Endothelial cell of umbilical vein (primary cell): ENCODE data around the gene SLC35F2. TPM values are rescaled to one million over a fixed set of nuclear protein-coding genes. Genes with fewer than 3 reads are reported as not detected.
A peak's percentile ranks its signal among the peaks of the same experiment; 100 is the strongest.

ENCODE experiments used
- BruUV-seq: library from RNA; stranded (reverse); fragments of 400-500 nt; replicated peaks from 2 replicates; lab custom pipeline; 2021; lab: Mats Ljungman, UMichigan
- CTCF ChIA-PET: fragments of 300-600, 350-600 bp; sonication (Branson Sonifier 250); formaldehyde crosslinking; loops from one replicate; lab custom pipeline; 2021; ENCODE audit warnings: antibody characterized with exemption, inconsistent platforms; lab: Charles Lee
- POLR2A ChIA-PET: fragments of 300-600, 350-600 bp; sonication (Branson Sonifier 250); formaldehyde crosslinking; loops from one replicate; lab custom pipeline; 2021; ENCODE audit warnings: antibody characterized with exemption, inconsistent platforms; lab: Charles Lee
- DNase-seq: peaks from one replicate; pipeline ENCODE4 v3.0.0-alpha.2; 2011; ENCODE audit warnings: low read depth, low spot score
- FAIRE-seq: peaks from 2 replicates; lab custom pipeline; 2011; peaks lifted over from hg19 to GRCh38; lab: Jason Lieb, UNC
- H2AFZ ChIP-seq: 2 replicates; pipeline ENCODE4 v1.6.0; 2012; ENCODE audit warnings: low read depth, low read length, control low read depth, inconsistent platforms
- H3K27ac ChIP-seq: 2 replicates; pipeline ENCODE4 v1.5.1; 2011; ENCODE audit warnings: low read depth, mild to moderate bottlenecking, control low read depth, low read length, moderate library complexity; ENCODE audit not compliant: insufficient read depth
- H3K27me3 ChIP-seq, 2 experiments: 2 replicates each; pipeline versions ENCODE4 v1.6.0 to v1.6.1; 2011; ENCODE audit warnings: low read length in 2 of 2, mixed read lengths in 1 of 2; ENCODE audit not compliant: control insufficient read depth in 2 of 2, insufficient read depth in 2 of 2
- H3K36me3 ChIP-seq, 2 experiments: 2 replicates in 1 of 2; 3 replicates in 1 of 2; pipeline ENCODE4 v1.5.1; 2011; ENCODE audit warnings: low read length in 2 of 2, mild to moderate bottlenecking in 1 of 2, moderate library complexity in 1 of 2; ENCODE audit not compliant: control insufficient read depth in 2 of 2, insufficient read depth in 2 of 2; ENCODE audit errors: extremely low read depth in 1 of 2
- H3K4me1 ChIP-seq: 3 replicates; pipeline ENCODE4 v1.5.1; 2011; ENCODE audit warnings: mild to moderate bottlenecking, low read length; ENCODE audit not compliant: control insufficient read depth, insufficient read depth; ENCODE audit errors: extremely low read depth
- H3K4me2 ChIP-seq: 2 replicates; pipeline ENCODE4 v1.6.1; 2011; ENCODE audit warnings: low read length, control low read depth, mixed read lengths; ENCODE audit not compliant: insufficient read depth
- H3K4me3 ChIP-seq, 3 experiments: fragments of 200-600 bp in 1 of 3; sonication (generic), shearing (Covaris generic) in 1 of 3; replicated peaks in 1 of 3; 2 replicates each; pipeline ENCODE4 v1.5.1; 2011 to 2016; ENCODE audit warnings: control low read depth in 3 of 3, low read length in 3 of 3, mild to moderate bottlenecking in 2 of 3, inconsistent platforms in 1 of 3, low read depth in 1 of 3, moderate library complexity in 1 of 3; ENCODE audit not compliant: insufficient read depth in 1 of 3
- H3K79me2 ChIP-seq: 2 replicates; pipeline ENCODE4 v1.6.0; 2012; ENCODE audit warnings: low read length, inconsistent platforms; ENCODE audit not compliant: control insufficient read depth, insufficient read depth
- H3K9ac ChIP-seq: replicated peaks from 2 replicates; pipeline ENCODE3; 2011; ENCODE audit warnings: low read length, control low read depth; ENCODE audit not compliant: insufficient read depth; ENCODE audit errors: extremely low read depth
- H3K9me1 ChIP-seq: replicated peaks from 3 replicates; pipeline ENCODE4 v1.6.0; 2011; ENCODE audit warnings: mild to moderate bottlenecking, low read length; ENCODE audit not compliant: control insufficient read depth, insufficient read depth; ENCODE audit errors: extremely low read depth
- H3K9me3 ChIP-seq: replicated peaks from 2 replicates; pipeline ENCODE4 v1.5.1; 2012; ENCODE audit warnings: low read length, inconsistent platforms; ENCODE audit not compliant: control insufficient read depth, insufficient read depth
- H4K20me1 ChIP-seq: replicated peaks from 2 replicates; pipeline ENCODE3; 2011; ENCODE audit warnings: mild to moderate bottlenecking, low read length; ENCODE audit not compliant: control insufficient read depth, insufficient read depth; ENCODE audit errors: extremely low read depth
- CTCF ChIP-seq, 2 donors: IDR thresholded peaks; 1 replicate in 1 of 2; 2 replicates in 1 of 2; pipeline ENCODE4 v1.5.1; 2011; ENCODE audit warnings: low read length in 2 of 2, mild to moderate bottlenecking in 2 of 2, moderate library complexity in 2 of 2, control low read depth in 1 of 2, inconsistent platforms in 1 of 2, low read depth in 1 of 2; ENCODE audit not compliant: insufficient read depth in 1 of 2; ENCODE audit errors: extremely low read depth in 1 of 2
- EZH2 ChIP-seq: IDR thresholded peaks from 2 replicates; pipeline ENCODE4 v1.6.1; 2012; ENCODE audit warnings: borderline replicate concordance, low read depth, mild to moderate bottlenecking, moderate library complexity, low read length, inconsistent platforms; ENCODE audit not compliant: severe bottlenecking
- FOS ChIP-seq: IDR thresholded peaks from 2 replicates; pipeline ENCODE4 v1.6.1; 2011; ENCODE audit warnings: mild to moderate bottlenecking, low read length, moderate library complexity, borderline replicate concordance; ENCODE audit not compliant: insufficient read depth
- GATA2 ChIP-seq: IDR thresholded peaks from 2 replicates; pipeline ENCODE4 v1.7.0; 2011; ENCODE audit warnings: low read depth, mild to moderate bottlenecking, moderate library complexity, mixed read lengths, low read length; ENCODE audit not compliant: insufficient read length, insufficient read depth
- JUN ChIP-seq: IDR thresholded peaks from 2 replicates; pipeline ENCODE4 v1.6.1; 2011; ENCODE audit warnings: borderline replicate concordance, low read depth; ENCODE audit not compliant: insufficient read length, insufficient read depth
- MAX ChIP-seq: IDR thresholded peaks from 2 replicates; pipeline ENCODE4 v1.6.1; 2011; ENCODE audit not compliant: insufficient read depth, insufficient read length
- MYC ChIP-seq: IDR thresholded peaks from one replicate; pipeline ENCODE4 v1.6.1; 2011; ENCODE audit warnings: mild to moderate bottlenecking, low read depth, low read length
- POLR2A ChIP-seq: IDR thresholded peaks from 2 replicates; pipeline ENCODE4 v1.6.1; 2012; ENCODE audit warnings: low read depth, mild to moderate bottlenecking, control low read depth, low read length
- POLR2AphosphoS5 ChIP-seq: IDR thresholded peaks from 2 replicates; pipeline ENCODE4 v1.6.1; 2012; ENCODE audit warnings: low read depth, mild to moderate bottlenecking, control low read depth, low read length, moderate library complexity; ENCODE audit not compliant: insufficient read depth
- dilution Hi-C: fragments of 300-500 bp; cut with MboI; formaldehyde crosslinking; loops from one replicate; pipeline ENCODE4 v1.15.0; 2019; ENCODE audit warnings: low sequenced_read_pairs; ENCODE audit not compliant: extremely low pct_ligation_motif_present
- intact Hi-C: fragments of 100-400 bp; cut with micrococcal nuclease; formaldehyde crosslinking; loops from one replicate; pipeline ENCODE4 v1.10.0; 2022
- polyA plus RNA-seq, 4 experiments: library from polyadenylated mRNA; depleted of rRNA in 3 of 4; stranded (reverse) in 3 of 4; unstranded in 1 of 4; fragments of >200 nt; gene quantifications; 2 replicates each; pipeline versions ENCODE4 v1.2.1 to v1.2.3, GENCODE V29; 2011 to 2012; ENCODE audit warnings: missing spikeins in 1 of 4
- total RNA-seq: library from RNA; stranded (reverse); gene quantifications from 2 replicates; pipeline ENCODE4 v1.2.3, GENCODE V29; 2021

Gene SLC35F2
- total and polyA plus RNA-seq, 2 donors (not counting 3 experiments of a cell fraction or from before 2014, with no cell fraction given), result 41.0 to 59.7 TPM

GRCh38 chr11:107830915-107831540 lies 27.6 kb downstream of the SLC35F2 start:
- ChIA-PET POLR2A (interaction anchor here (1.0 kb wide), 1 partner anchor 10 kb away, joined by 3 read pairs; no protein-coding TSS in a partner anchor), CTCF (interaction anchor here (0.5 to 4.1 kb wide), 3 partner anchors 9 to 28 kb away, joined by 3 to 19 read pairs (median 8); no protein-coding TSS in a partner anchor)
- Histone ChIP-seq H3K9me1 (no peaks in the 10 kb centered on the region), H3K9me3 (no peaks in the 10 kb centered on the region), H4K20me1 (no peaks in the 10 kb centered on the region), H3K27ac (peak overlapping the region; percentile 12), H3K4me1 (peaks cover 18% of the 10 kb centered on the region), H3K27me3 (no peaks in the 10 kb centered on the region), H3K9ac (no peak overlapping the region), H3K79me2 (peaks cover 93% of the 10 kb centered on the region), H3K4me2 (peak overlapping the region; percentile 52), H3K4me3 (no peak overlapping the region), H3K36me3 (no peaks in the 10 kb centered on the region), H2AFZ (no peak overlapping the region)
- DNase-seq (peak; percentile 61), FAIRE-seq (peak; percentile 43)
- BruUV-seq, result no TSS peak
- intact Hi-C loops, result no loop called here
- dilution Hi-C loops, result no loop called here
- TF ChIP-seq FOS (peak; percentile 5), POLR2A (no peak)

GRCh38 chr11:107827041-107827440 lies 31.5 kb downstream of the SLC35F2 start:
- Histone ChIP-seq H3K79me2 (peaks cover 92% of the 10 kb centered on the region), H3K9ac (no peak overlapping the region), H3K27me3 (no peaks in the 10 kb centered on the region), H4K20me1 (no peaks in the 10 kb centered on the region), H2AFZ (no peak overlapping the region), H3K36me3 (no peaks in the 10 kb centered on the region), H3K9me1 (no peaks in the 10 kb centered on the region), H3K4me1 (peaks cover 40% of the 10 kb centered on the region), H3K27ac (no peak overlapping the region), H3K4me3 (no peak overlapping the region), H3K9me3 (no peaks in the 10 kb centered on the region), H3K4me2 (no peak overlapping the region)
- TF ChIP-seq JUN (no peak), POLR2A (no peak), MAX (no peak), FOS (no peak), CTCF (IDR thresholded peaks at IDR 0.05; ENCODE audit: extremely low read depth in 1 of 2, insufficient read depth in 1 of 2, low read depth in 1 of 2, low read length in 2 of 2) (no peak), POLR2AphosphoS5 (no peak), EZH2 (no peak), GATA2 (no peak), MYC (no peak)
- ChIA-PET CTCF (interaction anchor here (0.7 to 2.3 kb wide), 2 partner anchors 8 to 25 kb away, joined by 3 to 10 read pairs; no protein-coding TSS in a partner anchor), POLR2A (interaction anchor here (0.5 to 0.7 kb wide), 2 partner anchors 13 to 18 kb away, joined by 5 to 7 read pairs; no protein-coding TSS in a partner anchor)
- BruUV-seq, result no TSS peak
- FAIRE-seq (no peak), DNase-seq (no peak)
- dilution Hi-C loops (no loop called here), intact Hi-C loops (no loop called here)
